ENCODE measurements around the gene ETFB.

DNA sequence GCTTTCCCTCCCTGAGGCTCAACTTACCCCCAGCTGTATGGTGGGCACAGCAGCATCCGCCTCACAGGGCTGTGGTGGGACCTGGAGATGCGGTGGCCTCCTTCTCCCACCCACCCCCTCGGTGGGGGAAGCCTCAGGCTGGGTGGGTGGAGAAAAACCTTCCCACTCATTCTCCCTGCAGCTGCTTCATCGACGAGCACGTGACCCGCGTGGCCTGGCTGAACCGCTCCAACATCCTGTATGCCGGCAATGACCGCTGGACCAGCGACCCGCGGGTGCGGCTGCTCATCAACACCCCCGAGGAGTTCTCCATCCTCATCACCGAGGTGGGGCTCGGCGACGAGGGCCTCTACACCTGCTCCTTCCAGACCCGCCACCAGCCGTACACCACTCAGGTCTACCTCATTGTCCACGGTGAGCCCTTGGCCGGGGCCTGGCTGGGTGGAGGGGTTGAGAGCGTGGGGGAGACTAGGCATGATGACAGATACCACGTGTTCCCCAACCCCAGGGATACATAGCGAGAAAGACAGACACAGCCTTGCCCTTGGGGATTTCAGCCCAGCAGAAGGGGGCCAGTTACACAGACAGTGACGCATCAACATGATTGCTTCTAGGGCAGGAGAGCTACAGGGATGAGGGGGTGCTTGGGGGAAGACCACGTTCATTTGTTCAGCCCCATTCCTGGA, 42.6 kb downstream of the ETFB start:
- TF ChIP-seq, protein P1, sequence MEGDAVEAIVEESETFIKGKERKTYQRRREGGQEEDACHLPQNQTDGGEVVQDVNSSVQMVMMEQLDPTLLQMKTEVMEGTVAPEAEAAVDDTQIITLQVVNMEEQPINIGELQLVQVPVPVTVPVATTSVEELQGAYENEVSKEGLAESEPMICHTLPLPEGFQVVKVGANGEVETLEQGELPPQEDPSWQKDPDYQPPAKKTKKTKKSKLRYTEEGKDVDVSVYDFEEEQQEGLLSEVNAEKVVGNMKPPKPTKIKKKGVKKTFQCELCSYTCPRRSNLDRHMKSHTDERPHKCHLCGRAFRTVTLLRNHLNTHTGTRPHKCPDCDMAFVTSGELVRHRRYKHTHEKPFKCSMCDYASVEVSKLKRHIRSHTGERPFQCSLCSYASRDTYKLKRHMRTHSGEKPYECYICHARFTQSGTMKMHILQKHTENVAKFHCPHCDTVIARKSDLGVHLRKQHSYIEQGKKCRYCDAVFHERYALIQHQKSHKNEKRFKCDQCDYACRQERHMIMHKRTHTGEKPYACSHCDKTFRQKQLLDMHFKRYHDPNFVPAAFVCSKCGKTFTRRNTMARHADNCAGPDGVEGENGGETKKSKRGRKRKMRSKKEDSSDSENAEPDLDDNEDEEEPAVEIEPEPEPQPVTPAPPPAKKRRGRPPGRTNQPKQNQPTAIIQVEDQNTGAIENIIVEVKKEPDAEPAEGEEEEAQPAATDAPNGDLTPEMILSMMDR (IDR thresholded peaks at IDR 0.05), result no peak
- no peak for TF ChIP-seq TAF1 (IDR thresholded peaks at IDR 0.05; ENCODE audit: borderline replicate concordance, low read depth, low read length)
